ENCODE data around the gene TAS2R60. TPM values are rescaled to one million over a fixed set of nuclear protein-coding genes. Genes with fewer than 3 reads are reported as not detected.
A peak's percentile ranks its signal among the peaks of the same experiment; 100 is the strongest.

The TAS2R60 gene
- total and polyA plus RNA-seq, 4 donors = 0.05 to 1.0 TPM; not detected in 2

DNA sequence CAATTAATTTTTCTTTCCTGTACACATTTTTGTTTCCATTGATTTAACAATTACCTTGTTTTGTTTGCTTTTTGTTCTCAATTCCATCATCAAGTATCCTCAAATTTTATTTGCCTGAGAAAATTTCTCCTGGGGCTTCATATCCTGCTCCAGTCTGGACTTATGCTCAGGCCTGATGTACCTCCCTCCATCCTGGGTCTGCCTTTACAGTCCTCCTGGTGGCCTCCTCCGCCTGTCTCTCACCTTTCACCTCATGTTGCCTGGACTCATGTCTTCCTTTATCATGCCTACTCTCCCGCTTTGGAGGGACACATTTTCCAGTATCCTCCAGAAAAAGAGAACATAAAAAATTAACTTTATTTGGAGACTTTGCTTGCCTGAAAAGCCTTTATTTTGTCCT, 12.1 kb upstream of the TAS2R60 start:
- H3K27ac ChIP-seq (ENCODE audit: low read depth in 1 of 2, low read length in 1 of 2) = no peak overlapping the region
- H3K9ac ChIP-seq (ENCODE audit: insufficient read depth in 1 of 2, low read length in 2 of 2) = no peak overlapping the region
- H3K4me1 ChIP-seq (ENCODE audit: control insufficient read depth in 5 of 5, insufficient read depth in 5 of 5, low read length in 5 of 5) = no peaks in the 10 kb centered on the region
- no peak for ATAC-seq (ENCODE audit: insufficient read depth, low FRiP score)
- peaks cover 0 to 2% (median 0%) of the 10 kb centered on the region in 3 donors for H3K27me3 ChIP-seq (ENCODE audit: control insufficient read depth in 3 of 3, insufficient read depth in 3 of 3, low read length in 2 of 3)
- 45 to 48% methylated on average over 2 of the region's 2 CpGs for whole genome bisulfite sequencing, 2 donors
- TF ChIP-seq, protein P1, sequence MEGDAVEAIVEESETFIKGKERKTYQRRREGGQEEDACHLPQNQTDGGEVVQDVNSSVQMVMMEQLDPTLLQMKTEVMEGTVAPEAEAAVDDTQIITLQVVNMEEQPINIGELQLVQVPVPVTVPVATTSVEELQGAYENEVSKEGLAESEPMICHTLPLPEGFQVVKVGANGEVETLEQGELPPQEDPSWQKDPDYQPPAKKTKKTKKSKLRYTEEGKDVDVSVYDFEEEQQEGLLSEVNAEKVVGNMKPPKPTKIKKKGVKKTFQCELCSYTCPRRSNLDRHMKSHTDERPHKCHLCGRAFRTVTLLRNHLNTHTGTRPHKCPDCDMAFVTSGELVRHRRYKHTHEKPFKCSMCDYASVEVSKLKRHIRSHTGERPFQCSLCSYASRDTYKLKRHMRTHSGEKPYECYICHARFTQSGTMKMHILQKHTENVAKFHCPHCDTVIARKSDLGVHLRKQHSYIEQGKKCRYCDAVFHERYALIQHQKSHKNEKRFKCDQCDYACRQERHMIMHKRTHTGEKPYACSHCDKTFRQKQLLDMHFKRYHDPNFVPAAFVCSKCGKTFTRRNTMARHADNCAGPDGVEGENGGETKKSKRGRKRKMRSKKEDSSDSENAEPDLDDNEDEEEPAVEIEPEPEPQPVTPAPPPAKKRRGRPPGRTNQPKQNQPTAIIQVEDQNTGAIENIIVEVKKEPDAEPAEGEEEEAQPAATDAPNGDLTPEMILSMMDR (IDR thresholded peaks at IDR 0.05; ENCODE audit: control extremely low read depth, extremely low read depth) = no peak
- no peaks in the 10 kb centered on the region for H3K36me3 ChIP-seq (ENCODE audit: control insufficient read depth in 4 of 4, insufficient read depth in 4 of 4, low read length in 4 of 4)
- H3K4me3 ChIP-seq = no peak overlapping the region
- no peaks in the 10 kb centered on the region for H3K9me3 ChIP-seq (ENCODE audit: control insufficient read depth in 4 of 4, insufficient read depth in 3 of 4, low read length in 3 of 4)
- no peak for DNase-seq

DNA sequence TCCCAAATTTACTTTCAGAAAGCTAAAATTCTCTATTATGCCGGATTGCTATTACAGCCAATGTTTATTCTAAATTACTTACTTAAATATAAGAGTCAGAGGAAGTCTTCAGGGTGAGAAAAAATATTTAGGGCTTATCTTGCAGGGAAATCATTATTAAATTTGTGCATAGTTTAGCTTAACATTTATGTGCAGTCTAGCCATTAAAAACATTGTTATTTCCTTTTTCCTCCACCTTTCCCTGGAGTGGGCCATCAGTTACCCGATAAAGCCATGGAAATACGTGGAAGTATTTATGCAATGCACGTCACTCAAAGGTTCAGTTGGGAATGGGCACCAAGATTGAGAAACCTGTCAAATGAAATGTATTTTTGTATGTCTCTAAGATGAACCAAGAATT, 9.5 kb upstream of the TAS2R60 start:
- Histone ChIP-seq H3K36me3 (ENCODE audit: control insufficient read depth in 4 of 4, insufficient read depth in 4 of 4, low read length in 4 of 4) (no peaks in the 10 kb centered on the region), H3K9me3 (ENCODE audit: control insufficient read depth in 4 of 4, insufficient read depth in 3 of 4, low read length in 3 of 4) (peaks cover 0 to 1% (median 0%) of the 10 kb centered on the region in 4 donors), H3K4me1 (ENCODE audit: control insufficient read depth in 5 of 5, insufficient read depth in 5 of 5, low read length in 5 of 5) (no peaks in the 10 kb centered on the region), H3K27ac (ENCODE audit: low read depth in 1 of 2, low read length in 1 of 2) (no peak overlapping the region), H3K27me3 (ENCODE audit: control insufficient read depth in 3 of 3, insufficient read depth in 3 of 3, low read length in 2 of 3) (peaks cover 0 to 2% (median 0%) of the 10 kb centered on the region in 3 donors), H3K9ac (ENCODE audit: insufficient read depth in 1 of 2, low read length in 2 of 2) (no peak overlapping the region), H3K4me3 (no peak overlapping the region)
- DNase-seq (no peak), ATAC-seq (ENCODE audit: insufficient read depth, low FRiP score) (no peak)
- TF ChIP-seq, protein P1 (IDR thresholded peaks at IDR 0.05; ENCODE audit: control extremely low read depth, extremely low read depth) = no peak
- 70 to 77% methylated on average over 4 of the region's 4 CpGs for WGBS, 2 donors

DNA sequence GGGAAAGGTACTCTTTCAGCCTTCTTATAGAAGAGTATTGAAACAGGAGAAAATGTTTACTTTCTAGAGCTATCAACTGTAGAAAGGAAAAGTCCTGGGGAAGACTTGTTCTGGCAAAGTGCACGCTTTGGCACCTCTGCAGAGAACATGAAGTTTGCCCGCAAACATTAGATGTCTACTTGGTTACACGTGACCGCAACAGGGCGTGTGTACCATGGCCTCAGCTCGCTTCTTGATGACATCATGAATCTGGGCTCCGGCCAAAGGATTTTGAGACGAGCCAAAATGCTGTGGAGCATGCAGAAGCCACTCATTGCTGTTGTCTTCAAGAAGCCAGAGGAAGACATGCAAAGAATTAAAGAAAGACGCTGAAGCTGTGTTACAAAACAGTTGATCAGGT, 8.6 kb upstream of the TAS2R60 start:
- Histone ChIP-seq H3K4me3 (no peak overlapping the region), H3K9me3 (ENCODE audit: control insufficient read depth in 4 of 4, insufficient read depth in 3 of 4, low read length in 3 of 4) (peaks cover 0 to 1% (median 0%) of the 10 kb centered on the region in 4 donors), H3K27ac (ENCODE audit: low read depth in 1 of 2, low read length in 1 of 2) (no peak overlapping the region), H3K9ac (ENCODE audit: insufficient read depth in 1 of 2, low read length in 2 of 2) (no peak overlapping the region), H3K27me3 (ENCODE audit: control insufficient read depth in 3 of 3, insufficient read depth in 3 of 3, low read length in 2 of 3) (peaks cover 0 to 2% (median 0%) of the 10 kb centered on the region in 3 donors), H3K4me1 (ENCODE audit: control insufficient read depth in 5 of 5, insufficient read depth in 5 of 5, low read length in 5 of 5) (no peaks in the 10 kb centered on the region), H3K36me3 (ENCODE audit: control insufficient read depth in 4 of 4, insufficient read depth in 4 of 4, low read length in 4 of 4) (no peaks in the 10 kb centered on the region)
- peak; percentile 35 to 61 (median 45) for DNase-seq
- TF ChIP-seq, protein P1 (IDR thresholded peaks at IDR 0.05; ENCODE audit: control extremely low read depth, extremely low read depth) = no peak
- no peak for ATAC-seq (ENCODE audit: insufficient read depth, low FRiP score)
- 77 to 89% methylated on average over 9 of the region's 9 CpGs for WGBS, 2 donors

DNA sequence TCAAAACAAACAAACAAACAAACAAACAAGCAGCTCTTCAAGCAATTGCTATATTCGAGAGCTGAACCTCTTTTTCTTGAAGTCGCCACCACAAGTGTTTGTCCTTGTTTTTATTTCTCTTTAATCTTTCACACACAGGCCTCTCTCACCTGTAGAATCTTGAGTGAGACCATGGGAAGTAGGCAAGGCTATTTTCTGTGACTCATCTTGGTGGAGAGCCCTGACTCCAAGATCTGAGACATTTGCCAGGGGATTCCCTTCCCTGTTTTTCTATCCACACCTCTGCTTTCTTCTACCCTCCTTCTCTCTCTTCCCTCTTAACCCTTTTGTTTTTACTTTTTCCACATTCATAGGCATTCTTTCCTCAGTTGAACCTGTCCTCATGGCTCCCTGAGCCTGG, 8.0 kb upstream of the TAS2R60 start:
- Histone ChIP-seq H3K27me3 (ENCODE audit: control insufficient read depth in 3 of 3, insufficient read depth in 3 of 3, low read length in 2 of 3) (peaks cover 0 to 2% (median 0%) of the 10 kb centered on the region in 3 donors), H3K36me3 (ENCODE audit: control insufficient read depth in 4 of 4, insufficient read depth in 4 of 4, low read length in 4 of 4) (no peaks in the 10 kb centered on the region), H3K9ac (ENCODE audit: insufficient read depth in 1 of 2, low read length in 2 of 2) (no peak overlapping the region), H3K4me3 (no peak overlapping the region), H3K9me3 (ENCODE audit: control insufficient read depth in 4 of 4, insufficient read depth in 3 of 4, low read length in 3 of 4) (peaks cover 0 to 1% (median 0%) of the 10 kb centered on the region in 4 donors), H3K4me1 (ENCODE audit: control insufficient read depth in 5 of 5, insufficient read depth in 5 of 5, low read length in 5 of 5) (no peaks in the 10 kb centered on the region), H3K27ac (ENCODE audit: low read depth in 1 of 2, low read length in 1 of 2) (no peak overlapping the region)
- TF ChIP-seq, protein P1 (IDR thresholded peaks at IDR 0.05; ENCODE audit: control extremely low read depth, extremely low read depth) = no peak
- no peak for DNase-seq
- 78 to 88% methylated on average over 2 of the region's 2 CpGs for WGBS, 2 donors
- ATAC-seq (ENCODE audit: insufficient read depth, low FRiP score) = no peak

All from lung (tissue), 12 donors.